Mesodermal cell (in vitro differentiated cells): Measurements from ENCODE around the gene ESR1.

ENCODE experiments used
- H3K27ac ChIP-seq: 2 replicates; pipeline ENCODE4 v1.7.0; 2013; ENCODE audit warnings: mild to moderate bottlenecking, low read depth, low read length, moderate library complexity; ENCODE audit not compliant: severe bottlenecking
- H3K36me3 ChIP-seq: 2 replicates; pipeline ENCODE4 v1.7.1; 2013; ENCODE audit warnings: mild to moderate bottlenecking, low read length, moderate library complexity; ENCODE audit not compliant: control insufficient read depth, insufficient read depth
- H3K4me1 ChIP-seq: one replicate; pipeline ENCODE4 v1.7.1; 2013; ENCODE audit warnings: mild to moderate bottlenecking, low read length; ENCODE audit not compliant: insufficient read depth, control insufficient read depth, poor library complexity, severe bottlenecking
- H3K4me3 ChIP-seq: 2 replicates; pipeline ENCODE4 v1.7.0; 2013; ENCODE audit warnings: low read length, control low read depth, mild to moderate bottlenecking; ENCODE audit not compliant: insufficient read depth, poor library complexity, severe bottlenecking; ENCODE audit errors: extremely low read depth
- H3K9me3 ChIP-seq: 2 replicates; pipeline ENCODE4 v1.7.1; 2013; ENCODE audit warnings: mild to moderate bottlenecking, low read length, moderate library complexity; ENCODE audit not compliant: control insufficient read depth
- WGBS, 2 experiments: methylation state at CpG; one replicate each; pipeline ENCODE4 v1.1.5; 2013; ENCODE audit warnings: missing lambda C conversion rate in 2 of 2; ENCODE audit not compliant: insufficient coverage in 2 of 2; 5-methylcytosine and 5-hydroxymethylcytosine counted together

Gene ESR1

DNA sequence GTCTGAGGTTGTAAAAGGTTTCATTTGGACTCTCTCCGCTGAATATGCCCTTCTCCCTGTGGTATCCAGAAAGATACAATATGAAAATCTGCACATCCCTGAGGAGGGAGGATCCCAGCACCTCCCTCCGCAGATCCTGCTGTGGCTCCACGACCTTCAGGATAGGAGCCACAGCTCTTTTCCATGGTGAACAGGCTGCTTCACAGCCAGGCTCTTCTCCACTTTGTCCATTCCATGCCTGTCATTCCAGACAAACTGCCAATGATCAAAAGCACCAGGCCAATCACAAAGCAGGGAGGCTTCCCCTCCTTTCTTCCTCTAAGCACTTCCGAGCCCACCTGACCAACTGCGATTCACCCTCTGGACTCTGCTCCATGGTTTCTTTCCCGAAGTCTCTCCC lies 339.8 kb downstream of the ESR1 start:
- Histone ChIP-seq H3K27ac (no peak overlapping the region), H3K4me3 (no peak overlapping the region), H3K9me3 (no peaks in the 10 kb centered on the region), H3K4me1 (peaks cover 7% of the 10 kb centered on the region), H3K36me3 (peaks cover 42% of the 10 kb centered on the region)
- WGBS, 2 experiments = 93 to 94% methylated on average over 6 of the region's 6 CpGs

DNA sequence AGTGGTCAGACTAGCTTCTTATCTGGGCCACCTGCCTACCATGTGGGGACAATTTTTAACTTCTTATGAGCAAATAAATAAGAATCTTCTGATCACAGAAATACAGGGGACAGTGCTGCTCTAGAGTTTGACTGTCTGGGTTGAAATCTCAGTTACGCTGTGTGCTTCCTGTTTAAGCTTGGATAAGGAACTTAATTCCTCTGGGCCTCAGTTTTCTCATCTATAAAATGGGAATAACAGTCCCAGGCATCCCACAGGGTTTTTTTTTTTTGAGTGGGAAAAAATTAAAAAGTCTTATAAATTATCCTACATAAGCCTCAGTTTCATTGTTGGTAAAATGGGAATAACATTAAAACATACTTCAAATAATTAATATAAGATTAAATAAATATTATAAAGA lies 340.9 kb downstream of the ESR1 start:
- Histone ChIP-seq H3K27ac (no peak overlapping the region), H3K9me3 (no peaks in the 10 kb centered on the region), H3K36me3 (peaks cover 45% of the 10 kb centered on the region), H3K4me3 (no peak overlapping the region), H3K4me1 (peaks cover 7% of the 10 kb centered on the region)
- 75% methylated on average over 1 of the region's 1 CpG; no CpG with 5 or more reads in 1 of the 2 experiments for WGBS, 2 experiments

DNA sequence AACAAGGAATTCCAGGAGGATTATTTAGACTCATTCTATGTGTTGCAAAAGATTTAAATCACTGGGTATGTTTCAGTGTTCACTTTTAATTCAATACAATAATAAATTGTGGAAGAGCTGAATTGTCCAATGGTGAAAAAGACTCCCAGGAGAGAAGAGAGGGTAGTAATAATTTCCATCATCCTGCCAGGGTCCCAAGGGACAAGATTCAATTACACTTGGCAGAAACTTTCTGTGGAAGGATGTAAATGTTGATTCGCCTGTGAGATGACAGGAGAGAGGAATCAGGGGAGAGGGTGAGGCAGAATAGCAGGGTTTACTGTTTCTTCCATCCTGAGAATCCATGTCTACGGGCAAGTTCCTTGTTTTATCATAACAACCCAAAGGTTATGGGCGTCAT lies 342.7 kb downstream of the ESR1 start:
- no peak overlapping the region for H3K4me3 ChIP-seq
- WGBS, 2 experiments = 96 to 100% methylated on average over 1 to 3 of the region's 3 CpGs
- H3K36me3 ChIP-seq = peaks cover 39% of the 10 kb centered on the region
- H3K4me1 ChIP-seq = peaks cover 7% of the 10 kb centered on the region
- no peaks in the 10 kb centered on the region for H3K9me3 ChIP-seq
- H3K27ac ChIP-seq = no peak overlapping the region

DNA sequence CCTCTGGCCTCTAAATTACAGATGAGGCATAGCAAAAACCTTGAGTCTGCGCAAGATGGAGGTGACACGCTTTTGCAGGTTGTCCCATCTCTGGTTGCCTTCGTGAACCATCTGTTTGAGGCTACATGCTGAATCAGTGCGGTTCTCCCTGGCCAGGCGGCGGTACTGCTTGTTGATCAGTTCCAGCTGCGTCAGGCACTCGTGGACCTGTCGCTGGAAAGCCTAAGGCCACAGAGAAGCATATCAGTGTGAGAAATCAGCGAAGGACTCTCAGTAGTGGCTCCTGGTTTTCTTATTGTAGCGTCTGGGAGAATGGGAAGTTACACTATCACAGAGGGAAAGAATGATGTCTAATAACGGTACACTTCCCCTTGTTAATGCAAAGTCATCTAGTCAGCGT lies 344.4 kb downstream of the ESR1 start:
- 91 to 96% methylated on average over 11 of the region's 13 CpGs for WGBS, 2 experiments
- H3K36me3 ChIP-seq = peaks cover 34% of the 10 kb centered on the region
- no peaks in the 10 kb centered on the region for H3K9me3 ChIP-seq
- H3K4me1 ChIP-seq = no peaks in the 10 kb centered on the region
- H3K27ac ChIP-seq = peak overlapping the region; percentile 39
- H3K4me3 ChIP-seq = no peak overlapping the region

DNA sequence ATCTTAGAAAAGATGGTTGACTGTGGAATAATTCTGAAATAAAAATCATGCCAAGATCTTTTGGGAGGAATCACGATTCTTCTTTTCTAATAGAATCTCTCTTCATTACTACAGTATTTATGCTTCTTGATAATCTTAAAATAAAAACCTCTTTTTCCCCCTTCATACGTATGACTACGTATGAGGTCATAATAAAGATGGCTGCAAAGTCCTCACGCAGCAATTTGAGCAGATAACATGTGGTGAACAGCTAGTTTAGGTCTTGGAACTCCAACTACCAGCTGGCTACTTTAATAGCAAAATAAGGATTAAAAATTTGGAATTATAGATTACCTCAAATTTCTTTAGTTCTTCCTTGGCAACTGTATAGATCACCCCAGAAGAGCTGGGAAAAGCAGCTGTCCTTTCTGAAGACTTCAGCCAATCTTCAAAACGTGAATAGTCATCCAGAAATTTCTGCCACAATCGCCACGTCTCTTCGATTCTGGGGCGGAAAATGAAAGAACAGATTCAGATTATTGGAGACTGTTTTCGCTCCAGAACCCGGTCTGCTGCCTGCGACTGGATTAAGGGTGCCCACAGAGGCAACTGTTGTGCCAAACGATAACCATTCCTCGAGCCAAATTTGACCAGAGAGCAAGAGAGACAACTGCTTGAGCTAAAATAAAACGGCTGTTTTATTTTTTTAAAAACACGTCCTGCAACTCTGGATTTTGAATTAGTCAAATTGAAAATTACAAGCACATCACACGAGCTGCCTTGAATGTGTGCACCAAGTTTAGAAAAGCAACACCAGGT lies 347.3 kb downstream of the ESR1 start:
- Histone ChIP-seq H3K4me1 (no peaks in the 10 kb centered on the region), H3K27ac (no peak overlapping the region), H3K36me3 (peaks cover 16% of the 10 kb centered on the region), H3K4me3 (no peak overlapping the region), H3K9me3 (no peaks in the 10 kb centered on the region)
- WGBS, 2 experiments = 93% methylated on average over 13 of the region's 17 CpGs

DNA sequence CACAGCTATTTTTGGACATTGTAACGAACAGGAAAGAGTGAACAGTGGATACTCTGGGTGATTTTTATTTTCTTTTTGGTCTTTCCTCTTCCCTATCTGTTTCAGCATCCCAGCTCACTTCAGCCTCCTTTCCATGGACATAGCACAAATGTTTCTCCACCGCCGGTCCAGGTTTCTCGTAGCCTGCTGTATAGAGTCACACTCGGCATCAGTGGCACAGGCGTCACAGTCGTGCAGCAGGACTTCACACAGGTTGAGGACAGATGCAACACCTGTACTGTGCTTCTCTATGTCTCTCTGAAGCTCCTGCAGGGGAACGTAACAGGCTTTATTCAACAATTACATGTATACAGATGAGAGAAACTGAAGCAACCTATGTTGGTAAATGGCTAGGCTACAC lies 348.3 kb downstream of the ESR1 start:
- Histone ChIP-seq H3K9me3 (no peaks in the 10 kb centered on the region), H3K4me1 (no peaks in the 10 kb centered on the region), H3K4me3 (no peak overlapping the region), H3K27ac (no peak overlapping the region), H3K36me3 (peaks cover 11% of the 10 kb centered on the region)
- 92 to 97% methylated on average over 6 of the region's 8 CpGs for WGBS, 2 experiments

DNA sequence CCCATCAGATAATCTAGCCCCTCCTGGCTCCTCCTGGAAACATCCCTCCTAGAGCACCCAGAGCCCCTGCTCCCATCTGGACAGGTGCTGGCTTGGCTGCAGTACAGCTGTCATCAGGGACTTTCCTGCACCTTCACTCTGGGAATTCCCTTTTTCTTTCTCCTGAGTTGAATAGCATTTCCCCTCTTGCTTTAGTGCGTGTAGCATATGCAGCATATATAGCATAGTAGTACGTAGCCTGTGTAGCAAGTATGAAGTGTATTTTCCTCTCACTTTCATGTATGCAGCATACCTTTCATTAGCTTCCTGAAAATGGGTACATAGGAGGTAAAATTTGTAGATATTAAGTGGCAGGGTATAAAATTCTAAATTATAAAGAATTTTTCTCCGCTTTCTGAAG lies 352.9 kb downstream of the ESR1 start:
- Histone ChIP-seq H3K27ac (no peak overlapping the region), H3K4me3 (no peak overlapping the region), H3K9me3 (no peaks in the 10 kb centered on the region), H3K4me1 (peaks cover 8% of the 10 kb centered on the region), H3K36me3 (no peaks in the 10 kb centered on the region)
- WGBS, 2 experiments = 100% methylated on average over 1 of the region's 3 CpGs; no CpG with 5 or more reads in 1 of the 2 experiments

DNA sequence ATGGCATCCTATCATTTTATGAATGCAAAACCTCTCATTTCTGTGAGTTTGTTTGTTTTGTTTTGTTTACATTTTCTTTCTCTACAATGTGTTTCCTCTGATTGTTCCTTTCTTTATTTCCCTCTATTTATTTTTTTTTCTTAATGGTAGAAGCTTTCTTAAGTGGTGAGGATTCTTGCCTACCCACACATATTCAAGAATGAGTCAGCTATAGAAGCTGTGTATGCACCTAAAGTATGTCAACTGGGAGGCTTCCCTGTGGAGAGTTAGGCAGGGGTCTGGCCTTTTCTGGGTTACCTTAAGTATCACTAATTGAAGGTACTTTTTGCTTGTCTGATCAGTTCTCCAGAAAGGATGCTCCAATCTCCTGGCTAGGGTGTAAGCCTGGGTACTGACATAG lies 354.0 kb downstream of the ESR1 start:
- Histone ChIP-seq H3K9me3 (no peaks in the 10 kb centered on the region), H3K4me1 (peaks cover 8% of the 10 kb centered on the region), H3K4me3 (no peak overlapping the region), H3K36me3 (no peaks in the 10 kb centered on the region), H3K27ac (no peak overlapping the region)

DNA sequence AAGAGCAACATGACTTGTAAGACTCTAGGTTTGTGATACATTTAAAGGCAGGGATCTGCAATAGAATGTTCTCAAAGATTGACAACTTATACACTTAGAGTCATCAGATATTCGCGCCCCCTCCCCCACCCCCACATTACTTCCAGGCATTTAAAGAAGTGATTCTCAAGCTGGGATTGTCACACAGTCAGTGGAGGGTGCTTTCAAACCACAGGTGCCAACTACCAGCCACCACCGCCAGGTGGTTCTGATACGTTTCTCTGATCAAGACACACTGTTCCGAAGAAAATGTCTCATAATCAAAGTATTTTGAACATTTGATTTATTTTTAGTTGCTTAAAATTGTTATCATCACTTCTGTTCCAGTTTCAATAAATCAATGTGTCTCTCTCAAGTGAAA lies 357.5 kb downstream of the ESR1 start:
- Histone ChIP-seq H3K36me3 (no peaks in the 10 kb centered on the region), H3K4me3 (no peak overlapping the region), H3K27ac (no peak overlapping the region), H3K4me1 (peaks cover 8% of the 10 kb centered on the region), H3K9me3 (no peaks in the 10 kb centered on the region)
- WGBS, 2 experiments = 100% methylated on average over 1 of the region's 5 CpGs; no CpG with 5 or more reads in 1 of the 2 experiments

DNA sequence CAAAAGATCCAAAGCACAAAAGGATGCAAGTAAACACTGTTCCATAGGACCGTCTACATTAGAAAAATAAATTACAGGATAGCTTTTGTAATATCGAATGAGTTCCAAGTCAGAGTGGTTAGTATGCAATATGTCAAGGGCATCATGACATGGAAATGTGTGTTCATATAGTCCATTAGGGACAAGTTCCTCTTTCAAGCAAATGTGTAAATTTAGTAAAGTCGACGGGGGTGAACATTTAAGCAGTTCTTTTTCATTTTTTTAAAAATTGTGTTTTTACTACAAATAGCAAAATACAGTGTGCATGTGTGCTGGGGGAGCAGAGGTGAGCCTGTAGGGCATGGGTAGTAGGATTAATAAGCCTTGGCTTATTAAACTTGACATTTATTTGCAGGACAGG lies 359.0 kb downstream of the ESR1 start:
- Histone ChIP-seq H3K4me1 (peaks cover 7% of the 10 kb centered on the region), H3K4me3 (no peak overlapping the region), H3K9me3 (no peaks in the 10 kb centered on the region), H3K36me3 (no peaks in the 10 kb centered on the region), H3K27ac (no peak overlapping the region)
- WGBS, 2 experiments = 83 to 85% methylated on average over 1 to 2 of the region's 4 CpGs

DNA sequence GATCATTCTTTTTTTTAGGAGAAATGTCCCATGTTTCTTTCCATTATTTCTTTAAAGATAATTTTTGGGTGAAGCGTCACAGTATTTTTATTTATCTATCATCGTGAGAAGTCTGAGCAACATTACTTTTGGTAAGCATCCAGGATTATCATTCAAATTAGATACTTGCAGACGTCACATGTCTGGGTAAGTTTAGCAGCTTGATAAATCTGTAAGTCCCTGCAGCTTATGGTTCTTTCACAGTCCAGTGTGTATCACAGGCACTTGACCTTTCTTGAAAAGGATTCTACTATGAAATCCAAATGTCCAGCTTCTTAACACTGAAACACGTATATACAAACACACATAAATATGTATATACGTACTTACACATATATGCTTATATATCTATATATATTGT lies 359.4 kb downstream of the ESR1 start:
- no peak overlapping the region for H3K4me3 ChIP-seq
- peaks cover 3% of the 10 kb centered on the region for H3K4me1 ChIP-seq
- H3K9me3 ChIP-seq = no peaks in the 10 kb centered on the region
- no peak overlapping the region for H3K27ac ChIP-seq
- H3K36me3 ChIP-seq = no peaks in the 10 kb centered on the region
- WGBS, 2 experiments = 83 to 100% methylated on average over 1 to 3 of the region's 5 CpGs
